Astrocyte (in vitro differentiated cells and primary cell): ENCODE results near the gene LDLRAD4. TPM values are rescaled to one million over a fixed set of nuclear protein-coding genes. Genes with fewer than 3 reads are reported as not detected.

Experiments
- DNase-seq: peaks from one replicate; pipeline ENCODE4 v3.0.0-alpha.2; 2010; ENCODE audit warnings: low read depth
- FAIRE-seq: peaks from 2 replicates; lab custom pipeline; 2011; peaks lifted over from hg19 to GRCh38; lab: Jason Lieb, UNC
- H2AFZ ChIP-seq: 2 replicates; pipeline ENCODE4 v1.6.0; 2012; ENCODE audit warnings: low read depth, low read length, inconsistent platforms
- H3K27ac ChIP-seq: 2 replicates; pipeline ENCODE4 v1.5.1; 2011; ENCODE audit warnings: low read depth, low read length, inconsistent platforms
- H3K27me3 ChIP-seq: 2 replicates; pipeline ENCODE4 v1.6.0; 2011; ENCODE audit warnings: low read length, inconsistent platforms; ENCODE audit not compliant: insufficient read depth
- H3K36me3 ChIP-seq: 2 replicates; pipeline ENCODE4 v1.5.1; 2011; ENCODE audit warnings: low read length, inconsistent platforms; ENCODE audit not compliant: insufficient read depth
- H3K4me1 ChIP-seq: 2 replicates; pipeline ENCODE4 v1.5.1; 2011; ENCODE audit warnings: low read length, inconsistent platforms; ENCODE audit not compliant: insufficient read depth
- H3K4me2 ChIP-seq: 2 replicates; pipeline ENCODE4 v1.6.0; 2012; ENCODE audit warnings: low read length, inconsistent platforms
- H3K4me3 ChIP-seq: 2 replicates; pipeline ENCODE4 v1.5.1; 2011; ENCODE audit warnings: low read depth, mild to moderate bottlenecking, low read length, inconsistent platforms; ENCODE audit not compliant: insufficient read depth
- H3K79me2 ChIP-seq: 2 replicates; pipeline ENCODE4 v1.6.0; 2012; ENCODE audit warnings: mild to moderate bottlenecking, low read length, inconsistent platforms; ENCODE audit not compliant: insufficient read depth
- H3K9ac ChIP-seq: 2 replicates; pipeline ENCODE4 v1.6.0; 2012; ENCODE audit warnings: mild to moderate bottlenecking, low read length, inconsistent platforms
- H3K9me3 ChIP-seq: 2 replicates; pipeline ENCODE4 v1.5.1; 2012; ENCODE audit warnings: low read depth, mild to moderate bottlenecking, low read length, inconsistent platforms; ENCODE audit not compliant: insufficient read depth
- H4K20me1 ChIP-seq: 2 replicates; pipeline ENCODE4 v1.6.0; 2012; ENCODE audit warnings: low read length, inconsistent platforms; ENCODE audit not compliant: insufficient read depth
- H3K27ac Mint-ChIP-seq: one replicate; pipeline ENCODE4 v1.8.0; 2021; ENCODE audit warnings: mild to moderate bottlenecking, mixed read lengths; ENCODE audit not compliant: unreplicated experiment
- H3K27me3 Mint-ChIP-seq: one replicate; pipeline ENCODE4 v1.8.0; 2021; ENCODE audit warnings: low read depth, mixed read lengths; ENCODE audit not compliant: unreplicated experiment
- H3K36me3 Mint-ChIP-seq: one replicate; pipeline ENCODE4 v1.8.0; 2021; ENCODE audit warnings: low read depth, mixed read lengths; ENCODE audit not compliant: unreplicated experiment
- H3K4me1 Mint-ChIP-seq: one replicate; pipeline ENCODE4 v1.8.0; 2021; ENCODE audit warnings: low read depth, mixed read lengths; ENCODE audit not compliant: unreplicated experiment
- H3K4me3 Mint-ChIP-seq: one replicate; pipeline ENCODE4 v1.8.0; 2021; ENCODE audit warnings: mild to moderate bottlenecking, moderate library complexity, mixed read lengths; ENCODE audit not compliant: unreplicated experiment
- H3K9me3 Mint-ChIP-seq: one replicate; pipeline ENCODE4 v1.8.0; 2021; ENCODE audit warnings: mild to moderate bottlenecking, mixed read lengths; ENCODE audit not compliant: unreplicated experiment
- CTCF ChIP-seq: IDR thresholded peaks from 2 replicates; pipeline ENCODE4 v1.5.1; 2011; ENCODE audit warnings: low read depth, mild to moderate bottlenecking, inconsistent platforms, low read length, moderate library complexity; ENCODE audit not compliant: insufficient read depth
- EZH2 ChIP-seq: IDR thresholded peaks from 2 replicates; pipeline ENCODE4 v1.6.1; 2012; ENCODE audit warnings: mild to moderate bottlenecking, low read length, inconsistent platforms; ENCODE audit not compliant: insufficient read depth
- total RNA-seq: library from RNA; stranded (reverse); gene quantifications from 2 replicates; pipeline ENCODE4 v1.2.1, GENCODE V29; 2021

The LDLRAD4 gene
- total RNA-seq, 1 donor from 2014 or later = 26.0 TPM

- Mint-ChIP-seq H3K9me3 (peaks cover 2% of the 10 kb centered on the region), H3K4me1 (peaks cover 2% of the 10 kb centered on the region), H3K27ac (no peak overlapping the region), H3K36me3 (peaks cover under 1% of the 10 kb centered on the region), H3K4me3 (no peak overlapping the region), H3K27me3 (peaks cover 16% of the 10 kb centered on the region)
- FAIRE-seq (no peak), DNase-seq (peak; percentile 81)
- no peak overlapping the region for H3K27ac ChIP-seq
- no peaks in the 10 kb centered on the region for H3K36me3 ChIP-seq
- H3K9ac ChIP-seq = no peak overlapping the region
- H3K4me2 ChIP-seq = no peak overlapping the region
- H3K4me1 ChIP-seq = no peaks in the 10 kb centered on the region
- no peak for TF ChIP-seq EZH2
- TF ChIP-seq CTCF = no peak
- H2AFZ ChIP-seq = no peak overlapping the region
- peaks cover 3% of the 10 kb centered on the region for H3K9me3 ChIP-seq
- H4K20me1 ChIP-seq = no peaks in the 10 kb centered on the region
- H3K79me2 ChIP-seq = no peaks in the 10 kb centered on the region
- no peak overlapping the region for H3K4me3 ChIP-seq
- peaks cover 17% of the 10 kb centered on the region for H3K27me3 ChIP-seq
These were observed 39.6 kb upstream of the LDLRAD4 start for GRCh38 chr18:13178976-13179375.

- FAIRE-seq (no peak), DNase-seq (no peak)
- no peaks in the 10 kb centered on the region for H4K20me1 ChIP-seq
- H3K9me3 ChIP-seq = peaks cover 3% of the 10 kb centered on the region
- no peaks in the 10 kb centered on the region for H3K36me3 ChIP-seq
- Mint-ChIP-seq H3K4me3 (no peak overlapping the region), H3K27ac (no peak overlapping the region), H3K9me3 (peaks cover 2% of the 10 kb centered on the region), H3K27me3 (peaks cover 19% of the 10 kb centered on the region), H3K36me3 (peaks cover 3% of the 10 kb centered on the region), H3K4me1 (peaks cover 2% of the 10 kb centered on the region)
- H3K4me1 ChIP-seq = no peaks in the 10 kb centered on the region
- H3K4me3 ChIP-seq = no peak overlapping the region
- H3K9ac ChIP-seq = no peak overlapping the region
- no peak overlapping the region for H3K27ac ChIP-seq
- no peak overlapping the region for H3K4me2 ChIP-seq
- no peaks in the 10 kb centered on the region for H3K79me2 ChIP-seq
- TF ChIP-seq CTCF (no peak), EZH2 (no peak)
- H3K27me3 ChIP-seq = peaks cover 17% of the 10 kb centered on the region
- no peak overlapping the region for H2AFZ ChIP-seq
These were observed 38.9 kb upstream of the LDLRAD4 start for GRCh38 chr18:13179566-13180113.

DNA sequence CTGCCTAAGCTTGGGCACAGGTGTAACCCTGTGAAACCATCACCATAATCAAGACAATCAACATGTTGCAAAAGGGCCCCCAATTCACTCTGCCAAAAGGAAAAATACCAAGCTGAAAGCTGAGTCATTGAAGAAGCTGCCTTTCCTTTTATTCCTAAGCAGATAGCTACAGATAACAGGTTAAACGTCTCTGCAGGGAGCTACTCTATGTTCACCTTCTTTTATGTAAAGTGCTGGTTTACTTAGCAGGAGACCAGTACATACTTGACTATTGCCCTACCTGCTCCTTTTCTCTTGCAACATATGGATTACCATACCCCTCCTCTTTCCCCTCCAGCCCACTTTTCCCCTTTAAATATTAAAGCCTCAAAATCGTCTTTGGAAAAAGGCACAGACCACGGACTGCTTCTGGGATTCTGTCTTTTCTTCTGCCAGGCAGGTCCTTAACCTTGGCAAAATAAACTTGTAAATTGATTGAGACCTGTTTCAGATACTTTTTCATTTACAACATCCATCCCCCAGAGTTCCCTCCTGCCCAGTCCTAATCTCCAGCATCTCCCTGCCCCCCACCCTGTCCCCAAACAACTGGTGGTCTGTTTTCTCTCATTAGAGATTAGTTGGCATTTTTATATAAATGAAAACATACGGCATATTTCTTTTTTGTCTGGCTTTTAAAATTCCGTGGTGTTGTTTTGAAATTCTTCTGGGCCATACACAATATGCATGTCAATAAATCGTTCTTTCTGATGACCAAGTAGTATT lies 37.8 kb upstream of the LDLRAD4 start:
- FAIRE-seq (no peak), DNase-seq (no peak)
- H3K27me3 ChIP-seq = peaks cover 17% of the 10 kb centered on the region
- H3K4me3 ChIP-seq = no peak overlapping the region
- no peak overlapping the region for H3K4me2 ChIP-seq
- H3K27me3 Mint-ChIP-seq = peaks cover 22% of the 10 kb centered on the region
- no peaks in the 10 kb centered on the region for H3K4me1 ChIP-seq
- no peak overlapping the region for H3K27ac ChIP-seq
- no peaks in the 10 kb centered on the region for H4K20me1 ChIP-seq
- no peak overlapping the region for H3K4me3 Mint-ChIP-seq
- H2AFZ ChIP-seq = no peak overlapping the region
- no peaks in the 10 kb centered on the region for H3K79me2 ChIP-seq
- peaks cover 3% of the 10 kb centered on the region for H3K9me3 ChIP-seq
- H3K9ac ChIP-seq = no peak overlapping the region
- no peaks in the 10 kb centered on the region for H3K36me3 ChIP-seq
- H3K36me3 Mint-ChIP-seq = peaks cover 3% of the 10 kb centered on the region
- no peak overlapping the region for H3K27ac Mint-ChIP-seq
- no peaks in the 10 kb centered on the region for H3K4me1 Mint-ChIP-seq
- peaks cover 2% of the 10 kb centered on the region for H3K9me3 Mint-ChIP-seq
- TF ChIP-seq EZH2 (no peak), CTCF (no peak)
